Sigmoid colon (tissue), 7 donors: Measurements from ENCODE around the gene MDM4. TPM values are rescaled to one million over a fixed set of nuclear protein-coding genes. Genes with fewer than 3 reads are reported as not detected.

ENCODE experiments used
- DNase-seq: peaks from one replicate; pipeline ENCODE4 v3.0.0-alpha.2; 2019
- H3K27ac ChIP-seq, 4 donors: fragments of 200-600 bp; sonication (generic); one replicate each; pipeline ENCODE4 v1.5.1; 2016 to 2019; ENCODE audit warnings: mild to moderate bottlenecking in 1 of 4
- H3K27me3 ChIP-seq, 3 donors: fragments of 200-600 bp; sonication (generic); one replicate each; pipeline ENCODE4 v1.5.1; 2019; ENCODE audit warnings: mild to moderate bottlenecking in 1 of 3
- H3K36me3 ChIP-seq, 4 donors: fragments of 200-600 bp; sonication (generic); one replicate each; pipeline ENCODE4 v1.5.1; 2016 to 2019
- H3K4me1 ChIP-seq, 4 donors: fragments of 200-600 bp; sonication (generic); one replicate each; pipeline ENCODE4 v1.5.1; 2017 to 2019
- H3K4me3 ChIP-seq, 4 donors: fragments of 200-600 bp; sonication (generic); one replicate each; pipeline ENCODE4 v1.5.1; 2017 to 2019; ENCODE audit warnings: mild to moderate bottlenecking in 2 of 4, moderate library complexity in 1 of 4
- H3K9me3 ChIP-seq, 4 donors: fragments of 200-600 bp in 3 of 4; sonication (generic) in 3 of 4; one replicate each; pipeline versions ENCODE4 v1.5.1 to v1.6.1; 2013 to 2019
- EP300 ChIP-seq, 4 donors: sonication (generic); formaldehyde crosslinking; IDR thresholded peaks; one replicate each; pipeline ENCODE4 v1.6.1; 2017; ENCODE audit warnings: antibody characterized with exemption in 4 of 4
- POLR2A ChIP-seq, 2 donors: fragments of 450-650 bp; IDR thresholded peaks; one replicate each; pipeline ENCODE4 v1.6.1; 2016; ENCODE audit warnings: antibody characterized with exemption in 2 of 2, mild to moderate bottlenecking in 2 of 2, moderate library complexity in 2 of 2
- POLR2AphosphoS5 ChIP-seq, 4 donors: sonication (generic); formaldehyde crosslinking; IDR thresholded peaks; one replicate each; pipeline ENCODE4 v1.6.1; 2017; ENCODE audit warnings: antibody characterized with exemption in 4 of 4
- WGBS, 2 donors: extraction: QIAGEN DNeasy Blood & Tissue Kit; methylation state at CpG; one replicate each; pipeline ENCODE4 v1.1.7; 2013; 5-methylcytosine and 5-hydroxymethylcytosine counted together
- intact Hi-C: fragments of 100-400 bp; cut with DNase I; formaldehyde crosslinking; loops from one replicate; pipeline ENCODE4 v1.15.1; 2023
- polyA plus RNA-seq, 3 donors: library from polyadenylated mRNA; stranded (reverse); fragments of 200-250 nt; gene quantifications; one replicate each; pipeline ENCODE4 v1.2.3, GENCODE V29; 2013
- total RNA-seq, 4 donors: library from RNA; depleted of rRNA; stranded (reverse); fragments of >200 nt; gene quantifications; one replicate each; pipeline ENCODE4 v1.1.0, GENCODE V29; 2016
- TF ChIP-seq, protein P1 (sequence below), 4 experiments: fragments of 450-650 bp in 3 of 4; fragments of 200-600 bp in 1 of 4; IDR thresholded peaks; one replicate each; pipeline ENCODE4 v1.5.1; 2016 to 2019; ENCODE audit warnings: antibody characterized with exemption in 4 of 4, mild to moderate bottlenecking in 3 of 4, moderate library complexity in 2 of 4
- donor health status: healthy with polysubstance abuse.
- donor health status: Bipolar disorder and iron deficiency.
- donor health status: healthy.

Gene MDM4
- total and polyA plus RNA-seq, 7 donors: 1.2 to 82.0 (median 48.2) TPM

DNA sequence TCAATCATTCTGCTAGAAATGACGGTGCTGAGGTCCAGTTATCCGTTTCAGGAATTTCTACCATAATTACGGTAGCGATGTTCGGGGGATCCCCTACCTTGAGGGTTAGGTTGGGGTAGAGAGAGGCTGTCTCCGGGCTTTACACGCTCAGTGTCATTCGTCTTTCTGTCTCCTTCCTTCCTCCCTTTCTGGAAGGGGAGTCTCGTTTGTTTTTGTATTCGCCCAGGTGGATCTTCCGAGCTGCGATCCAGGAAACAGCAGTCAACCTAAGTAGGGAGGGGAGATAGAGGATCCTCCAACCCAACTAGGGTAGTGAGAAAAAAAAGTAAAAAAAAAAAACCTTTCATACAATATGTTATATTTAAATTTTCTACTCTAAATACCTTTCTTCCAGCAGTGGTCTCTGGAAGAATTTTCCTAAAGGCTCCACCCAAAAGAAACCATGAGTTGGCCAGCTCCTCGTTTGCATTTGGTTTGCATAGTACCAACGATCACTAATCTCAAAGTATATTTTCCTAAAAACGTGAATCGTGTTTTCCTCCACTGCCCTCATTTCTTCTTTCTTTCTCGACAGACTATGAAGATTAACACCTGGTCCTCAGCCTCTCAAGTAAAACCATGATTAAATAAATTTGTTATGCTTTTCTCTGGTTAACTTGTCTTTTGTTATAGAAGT lies 21.0 kb upstream of the MDM4 start:
- Histone ChIP-seq H3K4me1 (peaks cover 0 to 36% (median 25%) of the 10 kb centered on the region in 4 donors), H3K4me3 (peak overlapping the region; percentile 64 to 93 (median 77)), H3K36me3 (no peaks in the 10 kb centered on the region), H3K27ac (peak overlapping the region; percentile 90 to 98 (median 96)), H3K9me3 (no peaks in the 10 kb centered on the region), H3K27me3 (no peaks in the 10 kb centered on the region)
- DNase-seq: no peak
- intact Hi-C loops: loop anchor here (2.0 kb wide), 1 partner anchor 48 kb away; no protein-coding TSS in a partner anchor
- TF ChIP-seq EP300 (IDR thresholded peaks at IDR 0.05): no peak
- 1 to 2% methylated on average over 17 of the region's 17 CpGs for WGBS, 2 donors

DNA sequence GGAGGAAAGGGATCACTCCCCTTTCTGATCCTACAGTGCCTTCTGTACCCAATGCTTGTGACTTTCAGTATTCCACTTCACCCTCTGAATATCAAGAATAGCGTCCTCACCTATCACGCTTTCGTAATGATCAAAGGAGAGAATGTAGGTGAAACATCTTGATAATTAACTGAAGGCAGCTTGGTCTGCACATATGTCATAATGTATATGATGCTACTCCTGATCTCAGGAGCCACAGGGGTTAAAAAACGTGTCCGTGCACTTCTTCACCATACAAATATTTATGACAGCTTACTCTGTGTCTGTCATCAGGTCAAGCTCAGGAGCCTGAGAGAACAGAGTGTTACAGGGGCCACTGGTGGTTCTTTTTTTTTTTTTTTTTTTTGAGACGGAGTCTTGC lies 20.4 kb upstream of the MDM4 start:
- H3K4me3 ChIP-seq: no peak overlapping the region
- no peak for TF ChIP-seq POLR2AphosphoS5 (IDR thresholded peaks at IDR 0.05)
- TF ChIP-seq EP300 (IDR thresholded peaks at IDR 0.05): no peak
- TF ChIP-seq, protein P1, sequence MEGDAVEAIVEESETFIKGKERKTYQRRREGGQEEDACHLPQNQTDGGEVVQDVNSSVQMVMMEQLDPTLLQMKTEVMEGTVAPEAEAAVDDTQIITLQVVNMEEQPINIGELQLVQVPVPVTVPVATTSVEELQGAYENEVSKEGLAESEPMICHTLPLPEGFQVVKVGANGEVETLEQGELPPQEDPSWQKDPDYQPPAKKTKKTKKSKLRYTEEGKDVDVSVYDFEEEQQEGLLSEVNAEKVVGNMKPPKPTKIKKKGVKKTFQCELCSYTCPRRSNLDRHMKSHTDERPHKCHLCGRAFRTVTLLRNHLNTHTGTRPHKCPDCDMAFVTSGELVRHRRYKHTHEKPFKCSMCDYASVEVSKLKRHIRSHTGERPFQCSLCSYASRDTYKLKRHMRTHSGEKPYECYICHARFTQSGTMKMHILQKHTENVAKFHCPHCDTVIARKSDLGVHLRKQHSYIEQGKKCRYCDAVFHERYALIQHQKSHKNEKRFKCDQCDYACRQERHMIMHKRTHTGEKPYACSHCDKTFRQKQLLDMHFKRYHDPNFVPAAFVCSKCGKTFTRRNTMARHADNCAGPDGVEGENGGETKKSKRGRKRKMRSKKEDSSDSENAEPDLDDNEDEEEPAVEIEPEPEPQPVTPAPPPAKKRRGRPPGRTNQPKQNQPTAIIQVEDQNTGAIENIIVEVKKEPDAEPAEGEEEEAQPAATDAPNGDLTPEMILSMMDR (IDR thresholded peaks at IDR 0.05): no peak
- no peak for TF ChIP-seq POLR2A (IDR thresholded peaks at IDR 0.05)
- no peaks in the 10 kb centered on the region for H3K27me3 ChIP-seq
- H3K36me3 ChIP-seq: no peaks in the 10 kb centered on the region
- intact Hi-C loops: loop anchor here (2.0 kb wide), 1 partner anchor 49 kb away; no protein-coding TSS in a partner anchor
- peak overlapping the region; percentile 17 to 98 (median 96) for H3K27ac ChIP-seq
- H3K9me3 ChIP-seq: no peaks in the 10 kb centered on the region
- peaks cover 0 to 34% (median 25%) of the 10 kb centered on the region in 4 donors for H3K4me1 ChIP-seq
- WGBS, 2 donors: 25 to 49% methylated on average over 5 to 6 of the region's 6 CpGs
- DNase-seq: no peak

DNA sequence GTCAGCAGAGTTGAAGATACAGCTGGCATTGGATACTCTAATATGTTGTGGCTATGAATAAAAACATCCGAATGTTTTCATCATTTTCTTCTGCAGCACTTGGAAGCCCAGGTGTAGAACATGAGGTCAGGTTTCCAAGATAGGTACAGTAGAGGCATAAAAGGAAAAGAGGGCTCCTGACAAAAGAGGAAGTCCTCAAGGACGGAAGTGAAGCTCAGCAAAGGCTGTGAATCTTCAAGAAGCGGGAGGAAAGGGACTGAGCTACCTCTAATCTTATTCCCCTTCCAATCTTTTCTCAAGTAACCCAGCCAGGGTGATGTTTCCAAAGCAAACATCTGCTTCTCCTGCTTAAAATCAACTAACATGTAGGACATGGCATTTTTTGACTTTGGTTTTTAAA lies 17.2 kb upstream of the MDM4 start:
- H3K36me3 ChIP-seq: no peaks in the 10 kb centered on the region
- intact Hi-C loops: no loop called here
- H3K27me3 ChIP-seq: no peaks in the 10 kb centered on the region
- no peak for DNase-seq
- no peak overlapping the region for H3K4me3 ChIP-seq
- H3K27ac ChIP-seq: no peak overlapping the region
- WGBS, 2 donors: 77 to 88% methylated on average over 3 of the region's 3 CpGs
- peaks cover 0 to 16% (median 4%) of the 10 kb centered on the region in 4 donors for H3K4me1 ChIP-seq
- no peak for TF ChIP-seq POLR2A (IDR thresholded peaks at IDR 0.05)
- no peak for TF ChIP-seq POLR2AphosphoS5 (IDR thresholded peaks at IDR 0.05)
- TF ChIP-seq EP300 (IDR thresholded peaks at IDR 0.05): no peak
- TF ChIP-seq, protein P1 (IDR thresholded peaks at IDR 0.05): no peak
- H3K9me3 ChIP-seq: no peaks in the 10 kb centered on the region

DNA sequence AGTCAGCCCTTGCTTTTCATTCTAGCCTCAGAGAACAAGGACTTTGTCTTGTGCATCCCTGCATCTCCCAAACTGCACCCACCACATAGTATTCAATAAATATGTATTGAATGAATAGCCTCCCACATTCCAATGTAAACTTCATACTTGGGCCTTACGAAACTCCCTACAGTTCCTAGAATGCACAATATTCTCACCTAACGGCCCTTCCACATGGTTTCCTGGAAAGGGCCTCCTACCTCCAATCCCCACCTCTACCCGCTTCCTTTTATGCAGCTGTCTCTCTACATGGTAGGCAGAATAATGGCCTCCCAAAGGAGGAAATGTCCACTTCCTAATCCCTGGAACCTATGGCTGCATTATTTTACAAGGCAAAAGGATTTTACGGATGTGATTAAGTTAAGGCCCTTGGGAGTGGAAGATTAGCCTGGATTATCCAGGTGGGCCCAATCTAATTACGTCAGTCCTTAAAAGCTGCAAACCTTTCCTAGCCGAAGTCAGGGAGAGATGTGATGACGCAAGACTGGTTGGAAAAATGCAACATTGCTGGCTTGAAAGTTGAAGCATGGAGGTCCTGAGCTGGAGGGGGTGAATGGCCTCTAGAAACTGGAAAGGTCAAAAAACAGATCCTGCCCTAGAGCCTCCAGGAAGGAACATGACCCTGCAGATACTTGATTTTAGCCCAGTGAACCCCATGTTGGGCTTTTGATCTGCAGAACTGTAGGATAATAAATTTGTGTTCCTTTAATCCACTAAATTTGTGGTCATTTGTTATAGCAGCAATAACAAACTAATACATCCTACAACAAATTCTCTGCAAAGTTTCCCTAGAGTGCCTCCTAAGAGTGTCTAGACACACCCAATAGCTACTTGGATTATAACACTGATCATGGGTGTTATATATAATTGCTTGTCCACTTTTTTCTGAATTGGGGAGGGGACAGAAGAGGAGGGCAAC lies 16.4 kb upstream of the MDM4 start:
- H3K4me3 ChIP-seq: no peak overlapping the region
- H3K27ac ChIP-seq: no peak overlapping the region
- no peaks in the 10 kb centered on the region for H3K27me3 ChIP-seq
- intact Hi-C loops: no loop called here
- no peak for DNase-seq
- H3K36me3 ChIP-seq: no peaks in the 10 kb centered on the region
- WGBS, 2 donors: 91 to 92% methylated on average over 7 of the region's 7 CpGs
- peaks cover 0 to 16% (median 4%) of the 10 kb centered on the region in 4 donors for H3K4me1 ChIP-seq
- no peak for TF ChIP-seq POLR2A (IDR thresholded peaks at IDR 0.05)
- no peaks in the 10 kb centered on the region for H3K9me3 ChIP-seq

DNA sequence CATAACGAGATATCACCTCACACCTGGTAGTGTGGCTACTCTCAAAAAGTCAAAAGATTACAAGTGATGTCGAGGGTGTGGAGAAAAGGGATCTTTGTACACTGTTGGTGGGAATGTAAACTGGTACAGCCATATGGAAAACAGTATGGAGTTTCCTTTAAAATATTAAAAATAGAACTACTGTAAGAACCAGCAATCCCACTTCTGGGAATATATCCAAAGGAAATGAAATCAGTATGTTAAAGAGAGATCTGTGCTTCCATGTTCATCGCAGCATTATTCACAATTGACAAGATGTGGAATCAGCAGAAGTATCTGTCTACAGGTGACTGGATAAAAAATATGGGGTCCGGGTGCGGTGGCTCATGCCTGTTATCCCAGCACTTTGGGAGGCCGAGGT lies 14.0 kb upstream of the MDM4 start:
- Histone ChIP-seq H3K4me1 (peaks cover 0 to 12% (median 3%) of the 10 kb centered on the region in 4 donors), H3K27me3 (no peaks in the 10 kb centered on the region), H3K4me3 (no peak overlapping the region), H3K36me3 (no peaks in the 10 kb centered on the region), H3K9me3 (no peaks in the 10 kb centered on the region), H3K27ac (no peak overlapping the region)
- DNase-seq: no peak
- intact Hi-C loops: no loop called here
- 89 to 92% methylated on average over 6 of the region's 6 CpGs for WGBS, 2 donors
- TF ChIP-seq, protein P1 (IDR thresholded peaks at IDR 0.05): no peak
- TF ChIP-seq POLR2AphosphoS5 (IDR thresholded peaks at IDR 0.05) (no peak), EP300 (IDR thresholded peaks at IDR 0.05) (no peak)
